ENCODE measurements around the gene PARP3.

Gene PARP3

GRCh38 chr3:51934139-51934850, 7.9 kb upstream of the PARP3 start:
- no peak for DNase-seq

- DNase-seq = no peak
These were observed 6.9 kb upstream of the PARP3 start for GRCh38 chr3:51934991-51935885.

- no peak for DNase-seq
These were observed 6.0 kb upstream of the PARP3 start for GRCh38 chr3:51935886-51936755.

- DNase-seq = no peak
These were observed 5.1 kb upstream of the PARP3 start for GRCh38 chr3:51937014-51937413.

GRCh38 chr3:51937611-51938450, 4.3 kb upstream of the PARP3 start:
- peak; percentile 16 for DNase-seq

GRCh38 chr3:51938780-51939425, 3.3 kb upstream of the PARP3 start:
- DNase-seq = peak; percentile 18

GRCh38 chr3:51940648-51941462, 1.3 kb upstream of the PARP3 start:
- DNase-seq = peak; percentile 23

GRCh38 chr3:51941463-51941797, 733 bp upstream of the PARP3 start:
- DNase-seq = no peak

GRCh38 chr3:51942603-51943450, 664 bp downstream of the PARP3 start:
- peak; percentile 73 for DNase-seq

GRCh38 chr3:51943451-51944391, 1.6 kb downstream of the PARP3 start:
- DNase-seq = no peak

- no peak for DNase-seq
These were observed 2.4 kb downstream of the PARP3 start for GRCh38 chr3:51944451-51945021.

- DNase-seq = no peak
These were observed 3.1 kb downstream of the PARP3 start for GRCh38 chr3:51945031-51945840.

GRCh38 chr3:51945926-51946705, 4.0 kb downstream of the PARP3 start:
- no peak for DNase-seq

GRCh38 chr3:51946796-51947195, 4.6 kb downstream of the PARP3 start:
- no peak for DNase-seq

- DNase-seq = no peak
These were observed 5.2 kb downstream of the PARP3 start for GRCh38 chr3:51947215-51947900.

GRCh38 chr3:51948016-51948580, 5.9 kb downstream of the PARP3 start:
- DNase-seq = no peak
